GM21447 (cell line): ENCODE measurements around the gene PIGV.

Experiments used
- ATAC-seq: cut with Tn5 transposase; IDR thresholded peaks from one replicate; pipeline ENCODE4 v1.9.1; 2021; ENCODE audit not compliant: unreplicated experiment

PIGV gene

DNA sequence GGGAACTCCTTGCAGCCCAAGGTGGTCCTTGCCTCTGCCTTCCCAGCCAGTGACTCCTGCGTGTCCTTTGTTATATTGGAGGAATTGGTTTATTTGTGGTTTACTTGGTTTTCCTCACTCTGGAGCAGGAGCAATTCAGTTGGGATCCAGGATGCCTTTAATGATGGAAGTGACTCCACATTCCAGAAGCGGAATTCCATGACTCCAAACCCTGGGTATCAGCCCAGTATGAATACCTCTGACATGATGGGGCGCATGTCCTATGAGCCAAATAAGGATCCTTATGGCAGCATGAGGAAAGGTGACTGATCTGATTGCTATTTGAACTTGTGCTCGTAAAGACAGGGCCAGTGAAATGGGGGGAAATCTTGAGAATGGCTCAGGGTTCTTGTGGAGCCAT is 15.1 kb upstream of the PIGV start:
- ATAC-seq = no peak

DNA sequence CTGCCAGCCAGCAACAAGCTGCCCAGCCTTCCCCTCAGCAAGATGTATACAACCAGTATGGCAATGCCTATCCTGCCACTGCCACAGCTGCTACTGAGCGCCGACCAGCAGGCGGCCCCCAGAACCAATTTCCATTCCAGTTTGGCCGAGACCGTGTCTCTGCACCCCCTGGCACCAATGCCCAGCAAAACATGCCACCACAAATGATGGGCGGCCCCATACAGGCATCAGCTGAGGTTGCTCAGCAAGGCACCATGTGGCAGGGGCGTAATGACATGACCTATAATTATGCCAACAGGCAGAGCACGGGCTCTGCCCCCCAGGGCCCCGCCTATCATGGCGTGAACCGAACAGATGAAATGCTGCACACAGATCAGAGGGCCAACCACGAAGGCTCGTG is 13.3 kb upstream of the PIGV start:
- ATAC-seq = no peak

DNA sequence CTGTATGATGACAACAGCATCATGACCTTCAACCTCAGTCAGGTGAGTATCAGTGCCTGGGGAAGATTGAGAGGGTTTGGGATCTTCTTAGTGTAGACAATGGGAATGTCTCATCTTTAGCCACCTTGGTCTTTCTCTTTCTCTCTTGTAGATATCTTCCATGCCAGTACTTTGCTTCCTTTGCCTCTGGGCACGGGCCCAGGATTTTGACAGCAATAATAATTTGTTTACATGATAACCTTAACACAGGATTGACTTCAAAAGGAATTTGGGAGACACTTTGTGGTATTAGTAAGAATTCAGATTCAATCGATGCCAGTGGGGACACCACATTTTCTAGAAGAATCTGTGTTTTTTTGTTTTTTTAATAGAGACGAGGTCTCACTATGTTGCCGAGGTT is 12.1 kb upstream of the PIGV start:
- no peak for ATAC-seq

DNA sequence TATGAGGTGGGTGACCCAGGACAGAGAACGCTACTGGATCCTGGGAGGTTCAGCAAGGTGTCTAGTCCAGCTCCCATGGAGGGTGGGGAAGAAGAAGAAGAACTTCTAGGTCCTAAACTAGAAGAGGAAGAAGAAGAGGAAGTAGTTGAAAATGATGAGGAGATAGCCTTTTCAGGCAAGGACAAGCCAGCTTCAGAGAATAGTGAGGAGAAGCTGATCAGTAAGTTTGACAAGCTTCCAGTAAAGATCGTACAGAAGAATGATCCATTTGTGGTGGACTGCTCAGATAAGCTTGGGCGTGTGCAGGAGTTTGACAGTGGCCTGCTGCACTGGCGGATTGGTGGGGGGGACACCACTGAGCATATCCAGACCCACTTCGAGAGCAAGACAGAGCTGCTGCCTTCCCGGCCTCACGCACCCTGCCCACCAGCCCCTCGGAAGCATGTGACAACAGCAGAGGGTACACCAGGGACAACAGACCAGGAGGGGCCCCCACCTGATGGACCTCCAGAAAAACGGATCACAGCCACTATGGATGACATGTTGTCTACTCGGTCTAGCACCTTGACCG is 8.6 kb upstream of the PIGV start:
- ATAC-seq = no peak

DNA sequence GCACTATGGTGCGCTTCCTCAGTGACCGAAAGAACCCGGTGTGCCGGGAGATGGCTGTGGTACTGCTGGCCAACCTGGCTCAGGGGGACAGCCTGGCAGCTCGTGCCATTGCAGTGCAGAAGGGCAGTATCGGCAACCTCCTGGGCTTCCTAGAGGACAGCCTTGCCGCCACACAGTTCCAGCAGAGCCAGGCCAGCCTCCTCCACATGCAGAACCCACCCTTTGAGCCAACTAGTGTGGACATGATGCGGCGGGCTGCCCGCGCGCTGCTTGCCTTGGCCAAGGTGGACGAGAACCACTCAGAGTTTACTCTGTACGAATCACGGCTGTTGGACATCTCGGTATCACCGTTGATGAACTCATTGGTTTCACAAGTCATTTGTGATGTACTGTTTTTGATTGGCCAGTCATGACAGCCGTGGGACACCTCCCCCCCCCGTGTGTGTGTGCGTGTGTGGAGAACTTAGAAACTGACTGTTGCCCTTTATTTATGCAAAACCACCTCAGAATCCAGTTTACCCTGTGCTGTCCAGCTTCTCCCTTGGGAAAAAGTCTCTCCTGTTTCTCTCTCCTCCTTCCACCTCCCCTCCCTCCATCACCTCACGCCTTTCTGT is 7.3 kb upstream of the PIGV start:
- no peak for ATAC-seq

DNA sequence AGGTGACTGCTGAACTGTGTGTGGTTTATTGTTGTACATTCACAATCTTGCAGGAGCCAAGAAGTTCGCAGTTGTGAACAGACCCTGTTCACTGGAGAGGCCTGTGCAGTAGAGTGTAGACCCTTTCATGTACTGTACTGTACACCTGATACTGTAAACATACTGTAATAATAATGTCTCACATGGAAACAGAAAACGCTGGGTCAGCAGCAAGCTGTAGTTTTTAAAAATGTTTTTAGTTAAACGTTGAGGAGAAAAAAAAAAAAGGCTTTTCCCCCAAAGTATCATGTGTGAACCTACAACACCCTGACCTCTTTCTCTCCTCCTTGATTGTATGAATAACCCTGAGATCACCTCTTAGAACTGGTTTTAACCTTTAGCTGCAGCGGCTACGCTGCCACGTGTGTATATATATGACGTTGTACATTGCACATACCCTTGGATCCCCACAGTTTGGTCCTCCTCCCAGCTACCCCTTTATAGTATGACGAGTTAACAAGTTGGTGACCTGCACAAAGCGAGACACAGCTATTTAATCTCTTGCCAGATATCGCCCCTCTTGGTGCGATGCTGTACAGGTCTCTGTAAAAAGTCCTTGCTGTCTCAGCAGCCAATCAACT is 6.4 kb upstream of the PIGV start:
- ATAC-seq = no peak

DNA sequence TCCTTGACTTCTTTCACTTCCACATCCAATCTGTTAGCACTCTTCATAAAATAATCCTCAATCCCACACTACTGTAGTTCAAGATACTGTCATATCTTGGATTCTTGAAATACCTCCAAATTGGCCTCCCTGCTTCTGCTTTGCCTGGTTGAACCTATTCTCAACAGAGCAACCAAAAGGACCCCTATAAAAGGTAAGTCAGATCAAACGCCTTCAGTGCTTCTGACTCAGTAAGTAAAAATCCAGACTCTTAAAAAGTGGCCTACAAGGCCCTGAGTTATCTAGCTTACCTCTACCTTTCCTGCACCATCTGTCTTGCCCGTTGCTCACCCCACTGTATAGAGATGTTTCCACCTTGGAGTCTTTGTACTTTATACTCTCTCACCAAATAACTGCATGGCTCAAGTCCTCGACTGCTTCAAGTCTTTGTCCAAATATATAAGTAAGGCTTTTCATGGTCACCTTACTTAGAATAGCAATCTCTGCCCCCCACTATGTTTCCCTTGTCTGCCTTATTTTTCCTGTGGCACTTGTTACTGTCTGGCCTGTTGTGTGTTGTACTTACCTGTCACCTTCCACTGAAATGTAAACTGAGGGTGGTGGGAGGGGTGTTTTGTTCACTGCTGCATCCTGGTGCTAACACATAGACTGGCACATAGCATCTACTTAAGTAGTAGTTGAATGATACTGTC is 5.1 kb upstream of the PIGV start:
- no peak for ATAC-seq

DNA sequence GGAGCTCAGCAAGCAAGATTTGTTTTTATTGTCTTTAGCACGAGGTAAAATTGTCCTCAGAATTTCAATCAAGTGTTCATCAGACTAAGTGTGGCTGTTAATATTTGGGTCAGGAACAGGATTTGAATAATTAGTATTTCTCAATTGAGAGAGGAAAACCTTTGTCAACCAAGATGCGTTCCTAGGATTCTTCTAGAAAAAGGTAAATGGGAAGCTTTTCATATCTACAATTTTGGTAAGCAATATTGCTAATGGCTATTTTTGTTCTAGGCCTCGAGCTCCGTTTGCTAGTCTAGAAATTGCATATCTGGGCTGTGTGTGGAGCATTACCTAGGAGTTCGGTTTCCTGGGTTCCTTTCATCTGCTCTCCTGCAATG is 4.1 kb upstream of the PIGV start:
- no peak for ATAC-seq

DNA sequence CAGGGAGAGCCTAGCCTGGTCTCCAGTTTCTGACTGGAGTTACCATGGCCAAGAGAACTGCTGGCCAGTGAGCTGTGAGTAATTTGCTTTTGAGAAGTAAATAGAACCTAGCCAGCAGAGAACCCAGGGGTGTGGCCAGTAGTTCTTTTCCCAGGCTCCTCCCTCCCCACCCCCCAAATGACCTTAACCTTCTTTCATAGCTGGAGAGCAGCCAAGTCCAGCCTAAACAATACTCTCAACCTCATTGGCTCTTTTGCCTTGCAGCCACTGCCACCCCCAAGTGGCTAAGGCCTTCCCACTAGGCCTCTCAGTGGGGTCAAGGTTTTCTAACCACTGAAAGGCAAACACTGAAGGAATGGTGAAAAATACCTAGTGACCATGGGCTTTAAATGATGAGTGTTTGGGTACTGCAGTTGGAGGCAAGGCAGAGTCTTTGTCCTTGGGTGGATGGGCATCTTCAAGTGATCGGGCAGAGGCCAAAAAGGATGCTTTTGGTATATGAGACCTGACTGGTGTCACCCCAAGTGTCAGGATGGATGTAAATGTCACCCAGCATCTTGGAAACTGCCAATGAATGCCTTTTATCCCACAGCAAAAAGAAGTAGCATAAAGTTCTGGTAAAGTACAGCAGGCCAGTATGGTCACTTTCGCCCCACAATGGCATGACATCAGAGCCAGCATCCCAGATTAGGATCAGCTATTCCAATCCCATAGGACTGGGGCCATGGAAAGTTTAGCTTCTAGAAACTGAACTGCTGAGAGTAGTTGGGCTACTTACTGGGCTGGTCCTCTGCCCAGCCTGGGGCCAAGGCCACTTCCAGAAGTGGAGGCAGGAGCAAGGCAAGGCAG is 3.5 kb upstream of the PIGV start:
- ATAC-seq = no peak

DNA sequence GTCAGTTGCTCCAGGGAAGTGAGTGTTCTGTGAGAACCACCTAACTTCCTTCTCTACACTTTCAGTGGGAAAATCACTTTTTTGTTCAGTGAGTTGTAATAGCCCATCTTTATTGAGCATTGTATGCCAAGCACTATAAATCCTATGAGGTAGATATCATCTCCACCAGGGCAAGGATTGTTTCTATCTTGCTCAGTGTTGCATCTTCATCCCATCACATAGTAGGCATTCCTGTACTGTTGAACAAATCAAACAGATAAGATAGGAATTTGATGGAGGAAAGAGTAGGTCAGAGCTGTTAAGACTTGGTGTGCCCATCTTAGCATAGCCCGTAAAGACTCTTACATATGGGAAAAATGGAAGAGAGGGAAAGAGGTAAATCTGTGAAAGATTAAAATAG is 2.9 kb upstream of the PIGV start:
- ATAC-seq = no peak

DNA sequence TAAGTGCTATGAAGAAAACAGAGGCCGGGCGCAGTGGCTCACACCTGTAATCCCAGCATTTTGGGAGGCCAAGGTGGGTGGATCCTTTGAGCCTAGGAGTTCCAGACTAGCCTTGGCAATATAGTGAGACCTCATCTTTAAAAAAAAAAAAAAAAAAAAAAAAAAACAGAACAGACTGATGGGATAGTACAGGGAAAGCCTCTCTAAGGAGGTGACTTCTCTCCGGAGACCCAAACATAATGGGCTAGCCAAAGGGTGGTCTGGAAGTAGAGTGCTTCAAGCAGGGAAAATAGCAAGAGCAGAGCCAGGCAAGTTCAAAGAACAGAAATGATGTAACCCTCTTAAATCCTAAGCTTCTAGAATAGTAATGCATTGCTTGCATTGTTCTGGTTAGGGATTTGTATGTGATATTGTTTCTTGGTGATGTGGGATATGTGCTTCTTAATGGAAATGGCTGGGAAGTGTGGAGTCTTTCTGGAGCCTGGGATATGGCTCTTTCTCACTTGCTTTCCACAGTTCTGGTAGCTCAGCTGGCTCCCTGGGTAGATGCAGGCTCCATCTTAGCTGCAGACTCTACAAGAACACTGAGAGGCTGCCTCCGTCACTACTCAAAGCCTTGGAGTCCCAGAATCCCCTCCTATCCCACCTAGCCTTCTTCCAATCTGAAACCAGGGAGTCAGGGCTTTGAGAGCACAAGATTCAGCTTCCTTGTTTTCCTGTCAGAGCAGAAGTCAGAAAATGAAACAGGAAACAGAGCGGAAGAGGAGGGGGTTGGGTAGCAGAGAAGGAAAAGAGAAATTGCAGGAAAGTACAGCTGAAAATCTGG is 1.9 kb upstream of the PIGV start:
- ATAC-seq = no peak

DNA sequence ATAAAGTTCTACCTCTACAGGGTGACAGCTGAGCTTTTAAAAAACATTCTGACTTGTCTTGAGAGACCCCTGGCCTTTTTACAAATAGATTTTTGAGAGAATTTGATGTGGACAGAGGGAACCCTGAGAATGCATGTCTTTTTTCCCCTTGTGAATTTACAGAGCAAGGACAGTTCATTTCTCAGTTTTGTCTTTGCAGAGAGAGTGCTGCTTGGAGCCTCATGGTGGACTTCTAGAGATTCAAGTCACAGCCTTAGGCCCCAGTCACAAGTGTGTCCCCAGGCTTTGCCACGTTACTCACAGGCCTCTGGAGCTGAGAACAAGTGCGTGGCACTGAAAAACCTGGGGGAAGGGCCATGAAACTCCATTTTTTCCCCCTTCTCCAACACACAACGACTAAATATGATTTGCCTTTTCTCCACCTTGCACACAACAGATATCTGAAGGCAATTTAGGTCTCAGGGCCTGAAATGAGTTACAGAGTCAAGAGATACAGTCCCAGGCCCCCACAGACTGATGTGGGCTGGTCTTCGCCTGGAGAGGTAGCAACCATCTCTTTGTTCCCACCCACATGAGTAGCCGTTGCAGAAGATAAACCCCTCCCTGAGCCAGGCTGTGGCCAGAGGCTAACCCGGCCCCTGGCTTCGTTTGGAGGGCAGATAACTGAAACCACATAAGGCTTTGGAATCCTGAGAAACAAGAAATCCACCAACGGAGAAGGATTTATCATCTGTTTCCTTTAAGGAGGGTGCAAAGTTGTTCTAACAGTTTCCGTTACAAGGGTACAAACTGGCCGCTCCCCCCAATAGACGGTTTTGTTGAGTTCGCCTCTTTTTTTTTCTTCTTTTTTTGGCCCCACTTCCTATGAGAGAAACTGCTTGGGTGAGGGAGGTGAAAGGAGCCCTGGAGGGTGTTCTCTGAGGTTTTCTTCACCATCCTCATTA is 1.0 kb upstream of the PIGV start:
- no peak for ATAC-seq

DNA sequence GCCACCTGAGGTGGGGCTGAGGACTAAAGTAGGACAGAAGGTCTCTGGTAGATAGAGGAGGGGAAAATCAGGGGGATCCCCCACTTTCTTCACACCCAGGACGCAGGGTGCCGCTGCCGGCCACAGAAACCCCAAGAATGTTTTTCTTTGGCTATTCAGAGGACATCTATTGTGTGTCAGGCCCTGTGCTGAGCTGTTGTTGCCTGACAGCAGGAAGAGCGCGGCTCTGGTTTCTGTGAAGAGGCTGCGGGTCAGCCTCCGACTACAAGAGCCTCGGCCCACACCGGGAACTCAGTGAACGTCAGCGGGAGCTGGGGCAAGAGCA is 407 bp upstream of the PIGV start:
- peak; percentile 43 for ATAC-seq

DNA sequence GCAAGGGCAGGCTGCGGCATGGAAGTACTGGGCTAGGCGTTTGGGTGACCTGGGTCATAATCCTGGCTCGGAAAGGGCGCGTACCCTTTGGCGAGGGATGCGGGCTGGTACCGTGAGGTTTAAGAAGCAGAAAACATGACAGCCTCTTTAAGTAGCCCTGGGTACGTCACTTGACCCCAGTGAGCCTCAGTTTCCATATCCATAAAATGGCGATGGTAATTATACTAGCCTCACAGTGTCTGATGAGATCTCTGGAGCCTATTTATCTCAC is 700 bp downstream of the PIGV start:
- no peak for ATAC-seq

DNA sequence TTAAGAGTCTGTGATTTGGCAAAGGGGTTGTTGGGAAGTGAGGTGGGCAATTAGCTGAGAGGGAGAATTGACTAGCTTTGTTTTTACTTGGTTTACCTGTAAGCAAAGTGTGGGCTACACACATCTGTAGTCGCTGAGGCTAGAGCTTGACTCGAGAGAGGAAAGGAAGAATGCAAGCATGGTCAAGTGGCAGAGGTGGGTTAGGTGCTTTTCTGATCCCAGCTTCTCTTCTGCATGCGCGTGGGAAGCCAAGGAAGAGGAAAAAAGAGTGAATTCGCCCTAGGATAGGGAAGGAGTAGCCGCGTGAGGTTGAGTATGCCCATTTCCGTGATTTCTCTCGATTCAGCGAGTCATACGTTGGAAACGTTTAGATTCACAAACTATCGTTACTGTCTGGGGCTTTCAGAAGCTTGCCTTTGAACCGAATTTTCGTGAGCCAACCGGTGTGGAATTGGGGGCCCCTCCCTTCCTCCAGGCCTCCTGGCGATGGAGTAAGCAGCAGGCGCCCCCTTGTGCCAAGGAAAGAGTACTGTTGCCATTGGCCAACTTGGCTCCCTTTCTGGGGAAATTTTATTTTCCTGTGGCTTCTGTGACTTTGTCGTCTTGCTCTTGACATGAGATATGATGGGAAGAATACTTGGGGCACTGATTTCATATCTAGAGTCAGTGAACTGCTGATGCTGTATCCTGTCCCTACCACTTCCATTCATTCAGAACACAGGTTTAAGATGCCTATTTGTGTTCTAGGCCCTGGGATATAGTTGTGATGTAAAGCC is 1.3 kb downstream of the PIGV start:
- no peak for ATAC-seq

DNA sequence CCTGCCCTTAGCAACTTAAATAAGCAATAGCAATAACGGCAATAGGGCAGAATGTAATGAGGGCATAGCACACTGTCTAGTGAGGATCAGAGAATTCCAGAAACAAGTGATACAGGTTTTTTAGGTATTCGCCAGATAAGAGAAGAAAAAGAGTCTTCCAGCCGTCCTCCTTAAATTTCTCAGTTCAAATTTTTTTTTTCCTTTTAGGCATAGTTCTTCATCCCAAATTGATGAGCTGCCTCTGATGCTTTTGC is 1.8 kb downstream of the PIGV start:
- ATAC-seq = no peak

DNA sequence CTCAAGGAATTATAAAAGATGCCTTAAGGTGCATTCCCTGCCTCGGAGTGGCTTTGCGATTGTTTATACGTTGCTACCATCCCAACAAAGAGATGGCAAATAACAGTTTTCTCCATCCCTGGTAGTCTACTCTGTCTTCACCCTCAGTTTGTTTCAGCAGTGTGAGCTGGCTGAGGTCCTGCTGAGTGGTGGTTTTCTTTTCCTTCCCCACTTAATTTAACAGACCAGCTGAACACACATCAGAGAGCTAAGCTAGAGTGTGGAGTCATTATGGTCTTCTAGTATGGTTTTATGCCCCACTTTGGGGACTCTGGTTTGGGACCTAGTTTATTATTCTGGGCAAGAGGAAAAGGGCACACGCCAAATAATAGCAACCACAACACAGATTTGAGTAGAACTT is 2.2 kb downstream of the PIGV start:
- ATAC-seq = no peak

DNA sequence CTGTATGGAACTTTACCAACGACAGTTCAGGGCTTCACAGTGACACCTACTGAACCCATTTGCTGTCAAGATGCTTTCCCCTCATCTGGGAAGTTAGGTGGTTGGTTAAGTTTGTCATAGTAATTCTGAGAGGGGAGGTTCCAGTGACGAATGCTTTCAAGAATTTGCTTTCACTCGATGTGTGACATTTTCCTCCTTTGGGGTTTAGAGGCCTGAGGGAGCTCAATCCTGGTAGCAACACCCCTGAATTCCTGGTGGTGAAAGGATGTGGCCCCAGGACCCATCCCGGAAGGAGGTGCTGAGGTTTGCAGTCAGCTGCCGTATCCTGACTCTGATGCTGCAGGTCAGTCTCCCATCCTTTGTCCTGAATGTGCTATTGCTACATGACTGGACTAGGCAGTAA is 2.8 kb downstream of the PIGV start:
- ATAC-seq = no peak

DNA sequence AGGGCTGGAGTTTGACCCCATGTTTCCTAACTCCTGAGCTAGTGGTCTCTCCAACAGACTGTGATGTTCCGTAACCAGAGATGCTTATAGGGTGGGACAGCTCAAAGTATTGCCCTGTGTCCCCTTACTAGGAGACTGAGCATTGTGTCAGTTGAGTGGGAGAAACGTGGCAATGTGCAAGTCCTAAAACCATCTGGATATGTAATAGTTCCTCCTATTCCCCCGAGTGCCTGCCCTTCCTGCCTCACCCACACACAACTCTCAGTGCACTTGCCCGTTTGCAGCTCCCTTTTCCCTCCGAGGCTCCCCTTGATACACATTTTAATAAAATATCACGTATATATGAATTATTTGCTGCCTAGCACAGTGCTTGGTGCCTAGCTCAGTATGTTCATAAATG is 3.4 kb downstream of the PIGV start:
- no peak for ATAC-seq

DNA sequence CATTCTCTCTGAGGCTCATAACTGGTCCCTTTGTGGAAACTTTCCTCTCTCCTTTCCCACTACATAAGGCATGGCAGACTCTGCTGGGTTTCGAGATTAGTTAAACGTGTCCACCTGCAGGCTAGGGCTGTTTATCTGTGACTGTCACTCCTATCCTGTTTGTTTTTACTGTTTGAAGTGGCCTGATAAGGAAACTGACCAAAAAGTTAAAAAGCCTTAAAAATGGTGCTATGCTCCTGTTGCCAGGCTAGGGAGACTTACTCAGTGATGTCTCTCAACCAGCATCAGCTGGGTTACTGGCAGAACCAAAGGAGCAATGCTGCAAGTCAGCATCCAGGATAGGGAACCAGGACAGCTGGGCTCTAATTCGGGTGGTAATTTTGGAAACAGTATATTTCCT is 3.9 kb downstream of the PIGV start:
- no peak for ATAC-seq
